GM12878 (cell line): ENCODE measurements around the gene IER2. TPM values are rescaled to one million over a fixed set of nuclear protein-coding genes. Genes with fewer than 3 reads are reported as not detected.

Source experiments
- ATAC-seq: fragments of 200-7000 bp; cut with Tn5 transposase; 3 replicates; pipeline ENCODE4 v1.9.1; 2020; ENCODE audit warnings: mild to moderate bottlenecking, moderate library complexity
- BruUV-seq: library from RNA; stranded (reverse); fragments of 400-500 nt; replicated peaks from 2 replicates; lab custom pipeline; 2021; lab: Mats Ljungman, UMichigan
- CTCF ChIA-PET: fragments of 300-600 bp; sonication (Branson Sonifier 250); formaldehyde crosslinking; extraction: SDS; loops from one replicate; lab custom pipeline; 2021; ENCODE audit warnings: inconsistent platforms; lab: Yijun Ruan, JAX
- POLR2A ChIA-PET: fragments of 350-600 bp; formaldehyde crosslinking; extraction: SDS; loops from one replicate; lab custom pipeline; 2021; ENCODE audit warnings: inconsistent platforms; lab: Charles Lee
- RAD21 ChIA-PET: fragments of 300-600 bp; sonication (Branson Sonifier 250); formaldehyde crosslinking; loops from one replicate; lab custom pipeline; 2023; ENCODE audit warnings: antibody characterized with exemption; ENCODE audit not compliant: unreplicated experiment; lab: Charles Lee
- SMC1A ChIA-PET: fragments of 300-600 bp; sonication (Branson Sonifier 250); formaldehyde crosslinking; loops from one replicate; lab custom pipeline; 2023; ENCODE audit not compliant: unreplicated experiment, uncharacterized antibody; lab: Charles Lee
- DNase-seq: peaks from one replicate; pipeline ENCODE4 v3.0.0-alpha.2; 2011; ENCODE audit warnings: low read depth, low spot score
- FAIRE-seq: peaks from 3 replicates; lab custom pipeline; 2011; peaks lifted over from hg19 to GRCh38; lab: Jason Lieb, UNC
- H2AFZ ChIP-seq: 2 replicates; pipeline ENCODE4 v1.6.0; 2011; ENCODE audit warnings: low read depth, low read length, control low read depth; ENCODE audit not compliant: control insufficient read depth
- H3K27ac ChIP-seq: 2 replicates; pipeline ENCODE4 v1.5.1; 2011; ENCODE audit warnings: control low read depth; ENCODE audit not compliant: control insufficient read depth, insufficient read depth
- H3K27me3 ChIP-seq, 2 experiments: replicated peaks in 1 of 2; 2 replicates each; pipeline versions ENCODE4 v1.6.0 to v1.6.1; 2011; ENCODE audit warnings: low read length in 1 of 2; ENCODE audit not compliant: control insufficient read depth in 2 of 2, insufficient read depth in 2 of 2
- H3K36me3 ChIP-seq, 2 experiments: 2 replicates each; pipeline ENCODE4 v1.5.1; 2011; ENCODE audit warnings: low read length in 1 of 2; ENCODE audit not compliant: control insufficient read depth in 2 of 2, insufficient read depth in 2 of 2
- H3K4me1 ChIP-seq: 2 replicates; pipeline ENCODE4 v1.6.1; 2011; ENCODE audit warnings: mild to moderate bottlenecking, low read length, moderate library complexity, mixed read lengths; ENCODE audit not compliant: control insufficient read depth, insufficient read depth
- H3K4me2 ChIP-seq: 2 replicates; pipeline ENCODE4 v1.6.0; 2011; ENCODE audit warnings: control low read depth; ENCODE audit not compliant: control insufficient read depth, insufficient read depth
- H3K4me3 ChIP-seq: fragments of 200-600 bp; sonication (generic); 2 replicates; pipeline ENCODE4 v1.5.1; 2016
- H3K79me2 ChIP-seq: 2 replicates; pipeline ENCODE4 v1.6.0; 2011; ENCODE audit warnings: low read length; ENCODE audit not compliant: control insufficient read depth, insufficient read depth
- H3K9ac ChIP-seq: 2 replicates; pipeline ENCODE4 v1.8.0; 2011; ENCODE audit warnings: low read length, control low read depth, mixed read lengths; ENCODE audit not compliant: control insufficient read depth, insufficient read depth
- H3K9me3 ChIP-seq: replicated peaks from 3 replicates; pipeline ENCODE4 v1.5.1; 2011; ENCODE audit warnings: mild to moderate bottlenecking, low read length; ENCODE audit not compliant: control insufficient read depth, insufficient read depth
- H4K20me1 ChIP-seq: 2 replicates; pipeline ENCODE4 v1.6.0; 2011; ENCODE audit not compliant: control insufficient read depth, insufficient read depth
- ETV6 ChIP-seq, 2 experiments: fragments of 450-650 bp in 1 of 2; IDR thresholded peaks in 1 of 2; conservative IDR thresholded peaks in 1 of 2; 2 replicates each; pipeline ENCODE4 v1.6.1; 2014; ENCODE audit warnings: antibody characterized with exemption in 1 of 2, borderline replicate concordance in 1 of 2, low read depth in 1 of 2, mild to moderate bottlenecking in 1 of 2, moderate library complexity in 1 of 2
- IKZF2 ChIP-seq, 2 experiments: fragments of 450-650 bp; IDR thresholded peaks; 2 replicates each; pipeline ENCODE4 v1.6.1; 2017; ENCODE audit warnings: mild to moderate bottlenecking in 2 of 2, moderate library complexity in 2 of 2
- MEF2B ChIP-seq: fragments of 450-650 bp; IDR thresholded peaks from 2 replicates; pipeline ENCODE4 v1.6.1; 2018; ENCODE audit warnings: mild to moderate bottlenecking, moderate library complexity; ENCODE audit not compliant: partially characterized antibody, poor library complexity, severe bottlenecking
- SMAD1 ChIP-seq: fragments of 450-650 bp; IDR thresholded peaks from 2 replicates; pipeline ENCODE4 v1.6.1; 2018; ENCODE audit warnings: mild to moderate bottlenecking, low read depth; ENCODE audit not compliant: partially characterized antibody
- ZNF217 ChIP-seq: fragments of 450-650 bp; IDR thresholded peaks from 2 replicates; pipeline ENCODE4 v1.6.1; 2017; ENCODE audit warnings: antibody characterized with exemption, mild to moderate bottlenecking
- WGBS: methylation state at CpG from one replicate; pipeline ENCODE4 v1.1.6; 2016; ENCODE audit warnings: low lambda C conversion rate; ENCODE audit not compliant: insufficient replicate concordance, insufficient coverage; ENCODE audit errors: missing lambda C conversion rate; 5-methylcytosine and 5-hydroxymethylcytosine counted together
- in situ Hi-C: fragments of 300-500 bp; cut with MboI; formaldehyde crosslinking; loops from 9 replicates; pipeline ENCODE4 v1.14.3; 2018; ENCODE audit warnings: mixed read lengths
- intact Hi-C: fragments of 100-400 bp; cut with micrococcal nuclease; formaldehyde crosslinking; loops from one replicate; pipeline ENCODE4 v1.14.2; 2022; ENCODE audit not compliant: unreplicated experiment
- polyA plus RNA-seq, 11 experiments: library from polyadenylated mRNA; depleted of rRNA in 4 of 11; unstranded in 6 of 11; stranded (reverse) in 5 of 11; fragments of >200 nt; fragmentation: Nextera tagmentation in 4 of 11; fragmentation: Illumina TruSeq in 1 of 11; extraction: Ambion mirVana in 4 of 11; extraction: Trizol in 1 of 11; gene quantifications; 1 replicate in 1 of 11; 2 replicates in 10 of 11; pipeline versions ENCODE4 v1.2.1 to v1.2.3, GENCODE V29; 2011 to 2016; ENCODE audit warnings: inconsistent platforms in 2 of 11, missing spikeins in 2 of 11, low read depth in 1 of 11
- total RNA-seq, 4 experiments: library from RNA; depleted of rRNA in 3 of 4; stranded (reverse); fragments of >200 nt in 3 of 4; fragmentation: Illumina TruSeq in 1 of 4; extraction: Trizol in 1 of 4; gene quantifications; 2 replicates each; pipeline versions ENCODE4 v1.2.1 to v1.2.3, GENCODE V29; 2013 to 2021
- TF ChIP-seq, protein P1 (sequence below): IDR thresholded peaks from 2 replicates; pipeline ENCODE4 v1.6.1; 2012; ENCODE audit warnings: improper control_type of control experiment, low read depth, low read length; ENCODE audit not compliant: insufficient replicate concordance
- TF ChIP-seq, protein P2 (sequence below): fragments of 450-650 bp; formaldehyde crosslinking; IDR thresholded peaks from 2 replicates; pipeline ENCODE4 v1.4.0; 2022; ENCODE audit warnings: mild to moderate bottlenecking, moderate library complexity
- TF ChIP-seq, protein P3 (sequence below): IDR thresholded peaks from 2 replicates; pipeline ENCODE4 v1.6.1; 2012; ENCODE audit warnings: low read depth, low read length, improper control_type of control experiment

Gene IER2
- total and polyA plus RNA-seq, 10 of the 15 experiments (the other 5 are each of a cell fraction or from before 2014, with no cell fraction given): 2.8 to 94.5 (median 24.9) TPM

DNA sequence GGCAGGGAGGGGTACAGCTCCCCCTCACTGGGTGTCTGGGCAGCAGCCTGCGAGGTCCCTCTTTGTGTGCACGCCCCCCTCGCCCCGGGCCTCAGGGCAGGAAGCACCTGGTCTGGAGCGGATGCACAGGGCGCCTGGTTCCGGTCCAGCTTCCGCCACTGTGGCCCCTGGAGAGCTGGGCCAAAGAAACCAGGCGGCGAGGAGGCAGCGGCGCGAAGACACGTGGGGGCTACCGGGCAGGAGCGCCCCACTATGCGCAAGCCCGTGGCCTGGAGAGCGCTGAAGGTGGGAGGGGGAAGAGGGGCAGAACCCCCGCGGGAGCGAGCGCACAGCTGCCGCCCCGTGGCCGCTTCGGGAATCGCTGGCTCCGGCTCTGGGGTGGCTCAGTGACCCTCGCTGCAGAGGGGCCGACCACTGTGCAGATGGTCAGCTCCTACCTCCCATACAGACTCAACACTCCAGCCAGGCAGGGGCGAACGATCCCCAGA lies 45.8 kb upstream of the IER2 start (continued):
- TF ChIP-seq, protein P1, sequence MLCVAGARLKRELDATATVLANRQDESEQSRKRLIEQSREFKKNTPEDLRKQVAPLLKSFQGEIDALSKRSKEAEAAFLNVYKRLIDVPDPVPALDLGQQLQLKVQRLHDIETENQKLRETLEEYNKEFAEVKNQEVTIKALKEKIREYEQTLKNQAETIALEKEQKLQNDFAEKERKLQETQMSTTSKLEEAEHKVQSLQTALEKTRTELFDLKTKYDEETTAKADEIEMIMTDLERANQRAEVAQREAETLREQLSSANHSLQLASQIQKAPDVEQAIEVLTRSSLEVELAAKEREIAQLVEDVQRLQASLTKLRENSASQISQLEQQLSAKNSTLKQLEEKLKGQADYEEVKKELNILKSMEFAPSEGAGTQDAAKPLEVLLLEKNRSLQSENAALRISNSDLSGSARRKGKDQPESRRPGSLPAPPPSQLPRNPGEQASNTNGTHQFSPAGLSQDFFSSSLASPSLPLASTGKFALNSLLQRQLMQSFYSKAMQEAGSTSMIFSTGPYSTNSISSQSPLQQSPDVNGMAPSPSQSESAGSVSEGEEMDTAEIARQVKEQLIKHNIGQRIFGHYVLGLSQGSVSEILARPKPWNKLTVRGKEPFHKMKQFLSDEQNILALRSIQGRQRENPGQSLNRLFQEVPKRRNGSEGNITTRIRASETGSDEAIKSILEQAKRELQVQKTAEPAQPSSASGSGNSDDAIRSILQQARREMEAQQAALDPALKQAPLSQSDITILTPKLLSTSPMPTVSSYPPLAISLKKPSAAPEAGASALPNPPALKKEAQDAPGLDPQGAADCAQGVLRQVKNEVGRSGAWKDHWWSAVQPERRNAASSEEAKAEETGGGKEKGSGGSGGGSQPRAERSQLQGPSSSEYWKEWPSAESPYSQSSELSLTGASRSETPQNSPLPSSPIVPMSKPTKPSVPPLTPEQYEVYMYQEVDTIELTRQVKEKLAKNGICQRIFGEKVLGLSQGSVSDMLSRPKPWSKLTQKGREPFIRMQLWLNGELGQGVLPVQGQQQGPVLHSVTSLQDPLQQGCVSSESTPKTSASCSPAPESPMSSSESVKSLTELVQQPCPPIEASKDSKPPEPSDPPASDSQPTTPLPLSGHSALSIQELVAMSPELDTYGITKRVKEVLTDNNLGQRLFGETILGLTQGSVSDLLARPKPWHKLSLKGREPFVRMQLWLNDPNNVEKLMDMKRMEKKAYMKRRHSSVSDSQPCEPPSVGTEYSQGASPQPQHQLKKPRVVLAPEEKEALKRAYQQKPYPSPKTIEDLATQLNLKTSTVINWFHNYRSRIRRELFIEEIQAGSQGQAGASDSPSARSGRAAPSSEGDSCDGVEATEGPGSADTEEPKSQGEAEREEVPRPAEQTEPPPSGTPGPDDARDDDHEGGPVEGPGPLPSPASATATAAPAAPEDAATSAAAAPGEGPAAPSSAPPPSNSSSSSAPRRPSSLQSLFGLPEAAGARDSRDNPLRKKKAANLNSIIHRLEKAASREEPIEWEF: no peak
- TF ChIP-seq MEF2B: peak; percentile 70

DNA sequence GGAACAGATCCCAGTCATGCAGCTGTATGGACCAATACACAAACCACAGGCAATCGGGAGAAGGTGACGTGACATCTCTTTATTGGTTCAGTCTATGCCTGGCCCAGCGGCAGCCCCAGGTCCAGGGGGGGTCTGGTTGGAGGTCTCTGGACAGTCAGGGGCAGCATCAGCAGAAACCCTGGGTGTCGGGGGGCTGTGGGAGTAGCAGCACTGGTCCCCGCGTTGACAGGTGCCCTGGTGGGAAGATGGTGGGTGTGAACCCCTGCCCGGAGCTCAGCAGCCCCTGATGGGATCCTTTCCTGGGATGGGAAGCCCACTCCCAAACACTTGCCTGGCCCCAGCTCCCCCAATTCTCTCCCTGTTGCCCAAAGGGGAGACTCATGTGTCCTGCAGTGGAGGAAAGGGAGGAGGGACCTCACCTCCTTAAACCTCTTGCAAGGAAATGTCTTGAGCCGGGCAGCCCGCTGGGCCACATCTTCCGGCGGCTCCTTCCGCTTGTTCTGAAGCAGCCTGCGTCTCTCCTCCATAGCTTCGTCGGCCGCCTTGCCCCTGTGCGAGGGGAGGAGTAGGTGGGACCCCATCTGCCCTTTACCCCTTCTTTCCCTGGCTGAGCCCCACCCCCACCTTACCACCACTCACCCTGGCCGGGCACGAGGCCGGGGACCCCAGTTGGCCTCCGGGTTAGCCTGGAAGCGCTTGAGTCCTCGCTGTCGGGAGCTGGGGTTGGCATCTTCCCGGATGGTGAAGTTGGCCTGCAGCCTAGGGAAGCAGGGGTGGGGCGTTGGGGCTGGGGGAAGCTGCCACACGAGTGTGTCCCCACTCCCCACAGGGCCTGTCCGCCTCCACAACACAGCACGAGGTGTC lies 45.1 kb upstream of the IER2 start:
- TSS peak; percentile 46 for BruUV-seq
- Histone ChIP-seq H3K4me3 (peak overlapping the region; percentile 61), H3K4me2 (peak overlapping the region; percentile 81), H4K20me1 (no peaks in the 10 kb centered on the region), H3K9ac (peak overlapping the region; percentile 68), H3K27me3 (no peaks in the 10 kb centered on the region), H3K79me2 (peaks cover 5% of the 10 kb centered on the region; the same call in 1 of the 2 replicates), H3K9me3 (no peaks in the 10 kb centered on the region; the same call in 2 of the 3 replicates), H3K4me1 (peaks cover 34% of the 10 kb centered on the region), H3K27ac (peak overlapping the region; percentile 90), H2AFZ (peak overlapping the region; percentile 40), H3K36me3 (peaks cover 2 to 9% of the 10 kb centered on the region in 2 experiments; a peak in 2 of 4 replicates)
- RAD21 ChIA-PET: interaction anchor here (0.8 to 3.3 kb wide), 5 partner anchors 10 to 128 kb away, joined by 3 to 18 read pairs (median 3); partner anchors contain the start of gene NACC1
- in situ Hi-C loops: no loop called here
- FAIRE-seq (peak; percentile 52), ATAC-seq (no peak), DNase-seq (no peak)
- SMC1A ChIA-PET: interaction anchor here (0.9 to 2.0 kb wide), 4 partner anchors 13 to 39 kb away, joined by 3 to 6 read pairs (median 4); partner anchors contain the start of gene NACC1
- WGBS: 4% methylated on average over 27 of the region's 29 CpGs
- POLR2A ChIA-PET: interaction anchor here (2.3 kb wide), 1 partner anchor 12 kb away, joined by 7 read pairs; the partner anchor contains the start of genes NACC1 and TRMT1
- intact Hi-C loops: loop anchor here (5.0 kb wide), 2 partner anchors 47 to 157 kb away; partner anchors contain the start of genes IER2 and STX10
- CTCF ChIA-PET: interaction anchor here (0.8 to 3.8 kb wide), 13 partner anchors 8 to 241 kb away, joined by 3 to 13 read pairs (median 4); partner anchors contain the start of gene NACC1
- TF ChIP-seq ETV6 (conservative IDR thresholded peaks at IDR 0.05 in 1 of 2, IDR thresholded peaks at IDR 0.05 in 1 of 2; ENCODE audit: borderline replicate concordance in 1 of 2, low read depth in 1 of 2) (peak in 1 of 2 experiments; percentile 2; a peak in 1 of 4 replicates), ZNF217 (no peak), SMAD1 (no peak), IKZF2 (IDR thresholded peaks at IDR 0.05) (no peak)
- TF ChIP-seq, protein P2, sequence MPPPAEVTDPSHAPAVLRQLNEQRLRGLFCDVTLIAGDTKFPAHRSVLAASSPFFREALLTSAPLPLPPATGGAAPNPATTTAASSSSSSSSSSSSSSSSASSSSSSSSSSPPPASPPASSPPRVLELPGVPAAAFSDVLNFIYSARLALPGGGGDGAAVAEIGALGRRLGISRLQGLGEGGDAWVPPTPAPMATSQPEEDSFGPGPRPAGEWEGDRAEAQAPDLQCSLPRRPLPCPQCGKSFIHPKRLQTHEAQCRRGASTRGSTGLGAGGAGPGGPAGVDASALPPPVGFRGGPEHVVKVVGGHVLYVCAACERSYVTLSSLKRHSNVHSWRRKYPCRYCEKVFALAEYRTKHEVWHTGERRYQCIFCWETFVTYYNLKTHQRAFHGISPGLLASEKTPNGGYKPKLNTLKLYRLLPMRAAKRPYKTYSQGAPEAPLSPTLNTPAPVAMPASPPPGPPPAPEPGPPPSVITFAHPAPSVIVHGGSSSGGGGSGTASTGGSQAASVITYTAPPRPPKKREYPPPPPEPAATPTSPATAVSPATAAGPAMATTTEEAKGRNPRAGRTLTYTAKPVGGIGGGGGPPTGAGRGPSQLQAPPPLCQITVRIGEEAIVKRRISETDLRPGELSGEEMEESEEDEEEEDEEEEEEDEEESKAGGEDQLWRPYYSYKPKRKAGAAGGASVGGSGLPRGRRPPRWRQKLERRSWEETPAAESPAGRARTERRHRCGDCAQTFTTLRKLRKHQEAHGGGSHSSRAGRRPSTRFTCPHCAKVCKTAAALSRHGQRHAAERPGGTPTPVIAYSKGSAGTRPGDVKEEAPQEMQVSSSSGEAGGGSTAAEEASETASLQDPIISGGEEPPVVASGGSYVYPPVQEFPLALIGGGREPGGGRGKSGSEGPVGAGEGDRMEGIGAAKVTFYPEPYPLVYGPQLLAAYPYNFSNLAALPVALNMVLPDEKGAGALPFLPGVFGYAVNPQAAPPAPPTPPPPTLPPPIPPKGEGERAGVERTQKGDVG (CRISPR knock-in tag): no peak
- TF ChIP-seq, protein P3, sequence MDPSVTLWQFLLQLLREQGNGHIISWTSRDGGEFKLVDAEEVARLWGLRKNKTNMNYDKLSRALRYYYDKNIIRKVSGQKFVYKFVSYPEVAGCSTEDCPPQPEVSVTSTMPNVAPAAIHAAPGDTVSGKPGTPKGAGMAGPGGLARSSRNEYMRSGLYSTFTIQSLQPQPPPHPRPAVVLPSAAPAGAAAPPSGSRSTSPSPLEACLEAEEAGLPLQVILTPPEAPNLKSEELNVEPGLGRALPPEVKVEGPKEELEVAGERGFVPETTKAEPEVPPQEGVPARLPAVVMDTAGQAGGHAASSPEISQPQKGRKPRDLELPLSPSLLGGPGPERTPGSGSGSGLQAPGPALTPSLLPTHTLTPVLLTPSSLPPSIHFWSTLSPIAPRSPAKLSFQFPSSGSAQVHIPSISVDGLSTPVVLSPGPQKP: no peak
